Measurements from ENCODE around the gene SARS1. TPM values are rescaled to one million over a fixed set of nuclear protein-coding genes. Genes with fewer than 3 reads are reported as not detected.

SARS1 gene
- total RNA-seq, 2 experiments from 2014 or later = 277 to 290 TPM

- intact Hi-C loops (cut with micrococcal nuclease; ENCODE audit: unreplicated experiment) = no loop called here
- Histone ChIP-seq H3K79me2 (ENCODE audit: insufficient read depth, low read depth, low read length) (no peaks in the 10 kb centered on the region), H3K4me1 (ENCODE audit: insufficient read depth, low read length, poor library complexity, severe bottlenecking) (no peaks in the 10 kb centered on the region), H3K27ac (ENCODE audit: low read depth, low read length, poor library complexity, severe bottlenecking) (no peak overlapping the region), H2AFZ (ENCODE audit: low read length) (no peak overlapping the region), H3K36me3 (ENCODE audit: insufficient read depth, low read length) (no peaks in the 10 kb centered on the region), H3K4me2 (ENCODE audit: low read length) (no peak overlapping the region), H4K20me1 (ENCODE audit: insufficient read depth, low read length) (no peaks in the 10 kb centered on the region), H3K9me2 (ENCODE audit: insufficient read depth, low read length) (no peaks in the 10 kb centered on the region), H3K4me3 (ENCODE audit: low read depth, low read length, poor library complexity, severe bottlenecking) (no peak overlapping the region), H3K9me3 (ENCODE audit: low read length) (no peaks in the 10 kb centered on the region)
- no peak for DNase-seq (ENCODE audit: low spot score)
- ChIA-PET POLR2A (interaction anchor here (0.6 to 0.9 kb wide), 2 partner anchors 25 to 1587 kb away, joined by 4 read pairs; no protein-coding TSS in a partner anchor), CTCF (ENCODE audit: unreplicated experiment) (no interaction called here)
- TF ChIP-seq EZH2phosphoT487 (IDR thresholded peaks at IDR 0.05; ENCODE audit: borderline replicate concordance, low read depth, low read length) = no peak
- TF ChIP-seq CTCF (conservative IDR thresholded peaks at IDR 0.05; ENCODE audit: low read length) = no peak
- no TSS peak for BruUV-seq (replicated peaks)
Measured at GRCh38 chr1:109188200-109188599, 25.5 kb upstream of the SARS1 start.

GRCh38 chr1:109188781-109189180, 24.9 kb upstream of the SARS1 start:
- no peak for TF ChIP-seq EZH2phosphoT487 (IDR thresholded peaks at IDR 0.05; ENCODE audit: borderline replicate concordance, low read depth, low read length)
- TF ChIP-seq CTCF (conservative IDR thresholded peaks at IDR 0.05; ENCODE audit: low read length) = no peak
- intact Hi-C loops (cut with micrococcal nuclease; ENCODE audit: unreplicated experiment) = no loop called here
- peaks cover 4% of the 10 kb centered on the region for H3K4me1 ChIP-seq (ENCODE audit: insufficient read depth, low read length, poor library complexity, severe bottlenecking)
- H3K79me2 ChIP-seq (ENCODE audit: insufficient read depth, low read depth, low read length) = no peaks in the 10 kb centered on the region
- DNase-seq (ENCODE audit: low spot score) = no peak
- H3K4me3 ChIP-seq (ENCODE audit: low read depth, low read length, poor library complexity, severe bottlenecking) = no peak overlapping the region
- no TSS peak for BruUV-seq (replicated peaks)
- no peaks in the 10 kb centered on the region for H4K20me1 ChIP-seq (ENCODE audit: insufficient read depth, low read length)
- no peak overlapping the region for H3K4me2 ChIP-seq (ENCODE audit: low read length)
- no peak overlapping the region for H3K27ac ChIP-seq (ENCODE audit: low read depth, low read length, poor library complexity, severe bottlenecking)
- ChIA-PET POLR2A (interaction anchor here (0.8 kb wide), 1 partner anchor 132 kb away, joined by 3 read pairs; no protein-coding TSS in a partner anchor), CTCF (ENCODE audit: unreplicated experiment) (interaction anchor here (0.6 kb wide), 1 partner anchor 181 kb away, joined by 4 read pairs; no protein-coding TSS in a partner anchor)
- no peaks in the 10 kb centered on the region for H3K9me2 ChIP-seq (ENCODE audit: insufficient read depth, low read length)
- H3K9me3 ChIP-seq (ENCODE audit: low read length) = no peaks in the 10 kb centered on the region
- no peak overlapping the region for H2AFZ ChIP-seq (ENCODE audit: low read length)
- no peaks in the 10 kb centered on the region for H3K36me3 ChIP-seq (ENCODE audit: insufficient read depth, low read length)

GRCh38 chr1:109190189-109190588, 23.5 kb upstream of the SARS1 start:
- POLR2A ChIA-PET = no interaction called here

More at GRCh38 chr1:109190189-109190588, 23.5 kb upstream of the SARS1 start:
- H3K79me2 ChIP-seq (ENCODE audit: insufficient read depth, low read depth, low read length) = no peaks in the 10 kb centered on the region
- H3K4me1 ChIP-seq (ENCODE audit: insufficient read depth, low read length, poor library complexity, severe bottlenecking) = peaks cover 10% of the 10 kb centered on the region
- CTCF ChIA-PET (ENCODE audit: unreplicated experiment) = no interaction called here
- no peak for DNase-seq (ENCODE audit: low spot score)
- H3K36me3 ChIP-seq (ENCODE audit: insufficient read depth, low read length) = no peaks in the 10 kb centered on the region
- H3K4me3 ChIP-seq (ENCODE audit: low read depth, low read length, poor library complexity, severe bottlenecking) = no peak overlapping the region
- H3K27ac ChIP-seq (ENCODE audit: low read depth, low read length, poor library complexity, severe bottlenecking) = no peak overlapping the region
- no peak for TF ChIP-seq EZH2phosphoT487 (IDR thresholded peaks at IDR 0.05; ENCODE audit: borderline replicate concordance, low read depth, low read length)
- TF ChIP-seq CTCF (conservative IDR thresholded peaks at IDR 0.05; ENCODE audit: low read length) = no peak
- H3K9me2 ChIP-seq (ENCODE audit: insufficient read depth, low read length) = no peaks in the 10 kb centered on the region
- H4K20me1 ChIP-seq (ENCODE audit: insufficient read depth, low read length) = no peaks in the 10 kb centered on the region
- no peaks in the 10 kb centered on the region for H3K9me3 ChIP-seq (ENCODE audit: low read length)
- no TSS peak for BruUV-seq (replicated peaks)
- intact Hi-C loops (cut with micrococcal nuclease; ENCODE audit: unreplicated experiment) = no loop called here
- no peak overlapping the region for H3K4me2 ChIP-seq (ENCODE audit: low read length)
- no peak overlapping the region for H2AFZ ChIP-seq (ENCODE audit: low read length)
